H9 (cell line): Measurements from ENCODE around the gene TBC1D22A. TPM values are rescaled to one million over a fixed set of nuclear protein-coding genes. Genes with fewer than 3 reads are reported as not detected.

Experiments used
- DNase-seq: peaks from one replicate; pipeline ENCODE4 v3.0.0-alpha.2; 2017
- H2AFZ ChIP-seq: one replicate; pipeline ENCODE4 v1.6.1; 2013; ENCODE audit warnings: mild to moderate bottlenecking, low read length, control low read depth, moderate library complexity
- H2AK5ac ChIP-seq: 2 replicates; pipeline ENCODE4 v1.6.1; 2013; ENCODE audit warnings: low read length, control low read depth, mixed read lengths; ENCODE audit not compliant: insufficient read length
- H2BK120ac ChIP-seq: one replicate; pipeline ENCODE4 v1.6.1; 2013; ENCODE audit warnings: low read depth, mild to moderate bottlenecking, low read length, control low read depth, inconsistent platforms; ENCODE audit not compliant: poor library complexity, severe bottlenecking
- H2BK12ac ChIP-seq: 2 replicates; pipeline ENCODE4 v1.6.1; 2013; ENCODE audit warnings: low read length, control low read depth, mixed read lengths, low read depth; ENCODE audit not compliant: insufficient read length
- H2BK15ac ChIP-seq: 2 replicates; pipeline ENCODE4 v1.6.1; 2013; ENCODE audit warnings: low read depth, low read length, control low read depth
- H2BK20ac ChIP-seq: one replicate; pipeline ENCODE4 v1.6.1; 2013; ENCODE audit warnings: low read depth, mild to moderate bottlenecking, low read length, control low read depth, inconsistent platforms; ENCODE audit not compliant: poor library complexity, severe bottlenecking
- H2BK5ac ChIP-seq: 2 replicates; pipeline ENCODE4 v1.6.1; 2013; ENCODE audit warnings: low read length, control low read depth, mixed read lengths; ENCODE audit not compliant: insufficient read length
- H3K14ac ChIP-seq: 2 replicates; pipeline ENCODE4 v1.6.1; 2013; ENCODE audit warnings: low read length, control low read depth; ENCODE audit not compliant: insufficient read depth
- H3K18ac ChIP-seq: 2 replicates; pipeline ENCODE4 v1.6.1; 2013; ENCODE audit warnings: low read depth, mild to moderate bottlenecking, mixed read lengths, low read length, control low read depth; ENCODE audit not compliant: insufficient read length
- H3K23ac ChIP-seq: 2 replicates; pipeline ENCODE4 v1.6.1; 2013; ENCODE audit warnings: low read length, control low read depth, mixed read lengths, low read depth; ENCODE audit not compliant: insufficient read length
- H3K23me2 ChIP-seq: 2 replicates; pipeline ENCODE4 v1.6.1; 2013; ENCODE audit warnings: low read depth, mild to moderate bottlenecking, mixed read lengths, low read length, control low read depth; ENCODE audit not compliant: insufficient read length, poor library complexity, severe bottlenecking
- H3K27ac ChIP-seq: 2 replicates; pipeline ENCODE4 v1.5.1; 2013; ENCODE audit warnings: low read length, control low read depth, mixed read lengths, low read depth; ENCODE audit not compliant: insufficient read length
- H3K27me3 ChIP-seq: 2 replicates; pipeline ENCODE4 v1.6.1; 2013; ENCODE audit warnings: low read length, control low read depth, inconsistent platforms; ENCODE audit not compliant: insufficient read depth
- H3K4ac ChIP-seq: 2 replicates; pipeline ENCODE4 v1.6.1; 2013; ENCODE audit warnings: low read depth, mild to moderate bottlenecking, control low read depth, inconsistent platforms, low read length, moderate library complexity
- H3K4me1 ChIP-seq: 2 replicates; pipeline ENCODE4 v1.6.1; 2013; ENCODE audit warnings: low read length, control low read depth, inconsistent platforms; ENCODE audit not compliant: insufficient read depth
- H3K4me2 ChIP-seq: 2 replicates; pipeline ENCODE4 v1.6.1; 2013; ENCODE audit warnings: low read length, control low read depth, mixed read lengths; ENCODE audit not compliant: insufficient read length, insufficient read depth
- H3K56ac ChIP-seq: 2 replicates; pipeline ENCODE4 v1.6.1; 2013; ENCODE audit warnings: low read depth, mild to moderate bottlenecking, mixed read lengths, low read length, control low read depth; ENCODE audit not compliant: insufficient read length
- H3K79me1 ChIP-seq: 2 replicates; pipeline ENCODE4 v1.6.1; 2013; ENCODE audit warnings: low read depth, mild to moderate bottlenecking, moderate library complexity, low read length, control low read depth, inconsistent platforms; ENCODE audit not compliant: insufficient read depth, poor library complexity, severe bottlenecking
- H3K79me2 ChIP-seq: 2 replicates; pipeline ENCODE4 v1.6.1; 2013; ENCODE audit warnings: low read length, control low read depth, inconsistent platforms; ENCODE audit not compliant: insufficient read depth
- H3K9ac ChIP-seq: 2 replicates; pipeline ENCODE4 v1.6.1; 2013; ENCODE audit warnings: low read length, control low read depth, mixed read lengths; ENCODE audit not compliant: insufficient read length; ENCODE audit errors: extremely low read depth
- H3K9me3 ChIP-seq: one replicate; pipeline ENCODE4 v1.6.1; 2013; ENCODE audit warnings: low read depth, low read length, inconsistent platforms; ENCODE audit not compliant: control insufficient read depth
- H3T11ph ChIP-seq: one replicate; pipeline ENCODE4 v1.6.1; 2013; ENCODE audit warnings: mild to moderate bottlenecking, low read length, control low read depth, inconsistent platforms
- H4K20me1 ChIP-seq: one replicate; pipeline ENCODE4 v1.6.1; 2013; ENCODE audit not compliant: control insufficient read depth, insufficient read length, insufficient read depth
- H4K5ac ChIP-seq: 2 replicates; pipeline ENCODE4 v1.6.1; 2013; ENCODE audit warnings: low read depth, mild to moderate bottlenecking, mixed read lengths, low read length, control low read depth; ENCODE audit not compliant: insufficient read length
- H4K8ac ChIP-seq: replicated peaks from 2 replicates; pipeline ENCODE4 v1.6.1; 2013; ENCODE audit warnings: low read length, control low read depth, mixed read lengths, low read depth; ENCODE audit not compliant: insufficient read length
- H4K91ac ChIP-seq: 2 replicates; pipeline ENCODE4 v1.6.1; 2013; ENCODE audit warnings: low read depth, mild to moderate bottlenecking, moderate library complexity, mixed read lengths, low read length, control low read depth; ENCODE audit not compliant: insufficient read length
- H3K27ac Mint-ChIP-seq, 3 experiments: 2 replicates in 2 of 3; 3 replicates in 1 of 3; pipeline ENCODE4 v1.8.0; 2020 to 2021; ENCODE audit warnings: mixed read lengths in 3 of 3, mild to moderate bottlenecking in 1 of 3, moderate library complexity in 1 of 3
- H3K27me3 Mint-ChIP-seq: 2 replicates; pipeline ENCODE4 v1.8.0; 2021; ENCODE audit warnings: low read depth, mild to moderate bottlenecking, moderate library complexity, mixed read lengths
- H3K36me3 Mint-ChIP-seq, 3 experiments: 2 replicates in 2 of 3; 3 replicates in 1 of 3; pipeline ENCODE4 v1.8.0; 2020 to 2021; ENCODE audit warnings: low read depth in 3 of 3, mixed read lengths in 3 of 3; ENCODE audit not compliant: insufficient read depth in 1 of 3
- H3K4me1 Mint-ChIP-seq, 2 experiments: 2 replicates each; pipeline ENCODE4 v1.8.0; 2020; ENCODE audit warnings: mixed read lengths in 2 of 2
- H3K4me3 Mint-ChIP-seq, 2 experiments: 2 replicates in 1 of 2; 3 replicates in 1 of 2; pipeline ENCODE4 v1.8.0; 2020 to 2021; ENCODE audit warnings: mild to moderate bottlenecking in 2 of 2, mixed read lengths in 2 of 2, moderate library complexity in 1 of 2
- H3K9me3 Mint-ChIP-seq, 2 experiments: 2 replicates in 1 of 2; 3 replicates in 1 of 2; pipeline ENCODE4 v1.8.0; 2020; ENCODE audit warnings: mild to moderate bottlenecking in 2 of 2, mixed read lengths in 2 of 2, moderate library complexity in 1 of 2
- WGBS: extraction: QIAGEN DNeasy Blood & Tissue Kit; methylation state at CpG from one replicate; pipeline ENCODE4 v1.1.7; 2013; ENCODE audit warnings: missing lambda C conversion rate, low lambda C conversion rate, mixed read lengths; ENCODE audit not compliant: insufficient read length; ENCODE audit errors: extremely low coverage; 5-methylcytosine and 5-hydroxymethylcytosine counted together
- total RNA-seq: library from RNA; stranded (reverse); gene quantifications from 2 replicates; pipeline ENCODE4 v1.2.1, GENCODE V29; 2021
- TF ChIP-seq, protein P1 (sequence below): fragments of 200-600 bp; sonication (generic); conservative IDR thresholded peaks from 3 replicates; pipeline ENCODE4 v1.8.0; 2021; ENCODE audit warnings: antibody characterized with exemption, mild to moderate bottlenecking

Gene TBC1D22A
- total RNA-seq, 1 experiment from 2014 or later = 20.8 TPM

DNA sequence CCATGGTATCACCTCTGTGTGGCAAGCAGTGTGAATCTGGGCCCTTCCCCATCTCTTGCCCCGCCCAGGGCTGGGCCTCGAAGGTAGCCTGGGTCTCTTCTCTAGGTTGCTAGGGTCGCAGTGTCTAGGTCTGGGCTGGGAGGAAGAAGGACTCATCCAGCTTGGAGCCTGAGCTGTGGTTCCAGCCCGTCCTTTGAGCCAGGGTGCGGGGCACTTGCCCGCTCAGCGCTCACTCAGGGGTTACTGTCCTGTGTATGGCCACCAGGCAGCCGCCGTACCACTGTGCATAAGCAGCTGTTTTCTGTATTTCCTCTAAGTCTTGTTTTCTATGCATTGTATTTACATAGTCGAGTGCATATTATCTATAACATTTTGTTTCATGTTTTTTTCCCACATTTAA lies 160.9 kb downstream of the TBC1D22A start:
- Histone ChIP-seq H4K8ac (no peak overlapping the region), H3K23me2 (no peaks in the 10 kb centered on the region), H3K27me3 (no peaks in the 10 kb centered on the region), H4K5ac (no peak overlapping the region), H3K4ac (no peak overlapping the region), H3K9ac (no peak overlapping the region), H2BK5ac (no peak overlapping the region), H3K9me3 (no peaks in the 10 kb centered on the region), H2BK12ac (no peak overlapping the region), H3T11ph (no peak overlapping the region), H3K4me1 (no peaks in the 10 kb centered on the region), H3K18ac (no peak overlapping the region), H2BK15ac (no peak overlapping the region), H2BK20ac (no peak overlapping the region), H3K14ac (no peak overlapping the region), H4K91ac (no peak overlapping the region), H2AK5ac (no peak overlapping the region), H3K23ac (no peak overlapping the region), H3K56ac (no peak overlapping the region), H3K27ac (no peak overlapping the region), H3K4me2 (no peak overlapping the region), H2BK120ac (no peak overlapping the region), H2AFZ (no peak overlapping the region), H3K79me2 (no peaks in the 10 kb centered on the region), H4K20me1 (no peaks in the 10 kb centered on the region), H3K79me1 (no peaks in the 10 kb centered on the region)
- H3K4me3 Mint-ChIP-seq = no peak overlapping the region
- no peak for DNase-seq
- no CpG with 5 or more reads among the region's 10 CpGs for WGBS
- H3K27me3 Mint-ChIP-seq = no peaks in the 10 kb centered on the region
- TF ChIP-seq, protein P1, sequence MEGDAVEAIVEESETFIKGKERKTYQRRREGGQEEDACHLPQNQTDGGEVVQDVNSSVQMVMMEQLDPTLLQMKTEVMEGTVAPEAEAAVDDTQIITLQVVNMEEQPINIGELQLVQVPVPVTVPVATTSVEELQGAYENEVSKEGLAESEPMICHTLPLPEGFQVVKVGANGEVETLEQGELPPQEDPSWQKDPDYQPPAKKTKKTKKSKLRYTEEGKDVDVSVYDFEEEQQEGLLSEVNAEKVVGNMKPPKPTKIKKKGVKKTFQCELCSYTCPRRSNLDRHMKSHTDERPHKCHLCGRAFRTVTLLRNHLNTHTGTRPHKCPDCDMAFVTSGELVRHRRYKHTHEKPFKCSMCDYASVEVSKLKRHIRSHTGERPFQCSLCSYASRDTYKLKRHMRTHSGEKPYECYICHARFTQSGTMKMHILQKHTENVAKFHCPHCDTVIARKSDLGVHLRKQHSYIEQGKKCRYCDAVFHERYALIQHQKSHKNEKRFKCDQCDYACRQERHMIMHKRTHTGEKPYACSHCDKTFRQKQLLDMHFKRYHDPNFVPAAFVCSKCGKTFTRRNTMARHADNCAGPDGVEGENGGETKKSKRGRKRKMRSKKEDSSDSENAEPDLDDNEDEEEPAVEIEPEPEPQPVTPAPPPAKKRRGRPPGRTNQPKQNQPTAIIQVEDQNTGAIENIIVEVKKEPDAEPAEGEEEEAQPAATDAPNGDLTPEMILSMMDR = no peak
- H3K4me1 Mint-ChIP-seq = peaks cover 5% of the 10 kb centered on the region in 2 experiments
- peaks cover 0 to 9% of the 10 kb centered on the region in 2 experiments; a peak in 3 of 5 replicates for H3K9me3 Mint-ChIP-seq
- H3K36me3 Mint-ChIP-seq = peaks cover 8 to 14% (median 13%) of the 10 kb centered on the region in 3 experiments; a peak in 5 of 7 replicates
- H3K27ac Mint-ChIP-seq = no peak overlapping the region
